Breast epithelium (tissue), 4 donors: ENCODE results near the gene PLXNA3. TPM values are rescaled to one million over a fixed set of nuclear protein-coding genes. Genes with fewer than 3 reads are reported as not detected.

Source experiments
- DNase-seq, 2 donors: peaks; one replicate each; pipeline ENCODE4 v3.0.0-alpha.2; 2019; ENCODE audit warnings: low spot score in 2 of 2
- H3K27ac ChIP-seq, 2 donors: fragments of 200-600 bp; sonication (generic) in 1 of 2; one replicate each; pipeline ENCODE4 v1.5.1; 2016 to 2019; ENCODE audit warnings: mild to moderate bottlenecking in 1 of 2
- H3K27me3 ChIP-seq, 2 donors: fragments of 200-600 bp; sonication (generic) in 1 of 2; one replicate each; pipeline versions ENCODE4 v1.5.1 to v1.6.0; 2017 to 2019; ENCODE audit warnings: control low read depth in 1 of 2, mild to moderate bottlenecking in 1 of 2
- H3K36me3 ChIP-seq: fragments of 200-600 bp; one replicate; pipeline ENCODE4 v1.5.1; 2019
- H3K4me1 ChIP-seq, 2 donors: fragments of 200-600 bp; sonication (generic); one replicate each; pipeline ENCODE4 v1.5.1; 2016 to 2019; ENCODE audit warnings: control low read depth in 1 of 2
- H3K4me3 ChIP-seq, 3 donors: fragments of 200-600 bp; sonication (generic); 1 replicate in 2 of 3; 2 replicates in 1 of 3; pipeline ENCODE4 v1.5.1; 2016 to 2019; ENCODE audit warnings: mild to moderate bottlenecking in 3 of 3, moderate library complexity in 2 of 3
- H3K9me3 ChIP-seq, 2 donors: fragments of 200-600 bp; sonication (generic) in 1 of 2; one replicate each; pipeline ENCODE4 v1.5.1; 2016 to 2019; ENCODE audit warnings: control low read depth in 1 of 2
- POLR2A ChIP-seq: fragments of 450-650 bp; IDR thresholded peaks from one replicate; pipeline ENCODE4 v1.6.1; 2016; ENCODE audit warnings: antibody characterized with exemption, mild to moderate bottlenecking, moderate library complexity
- POLR2AphosphoS5 ChIP-seq, 3 donors: sonication (generic); formaldehyde crosslinking; IDR thresholded peaks; one replicate each; pipeline ENCODE4 v1.6.1; 2017; ENCODE audit warnings: antibody characterized with exemption in 3 of 3
- intact Hi-C: fragments of 100-400 bp; cut with DNase I; formaldehyde crosslinking; loops from one replicate; pipeline ENCODE4 v1.15.1; 2023; ENCODE audit warnings: low total_unique reads
- total RNA-seq, 3 donors: library from RNA; depleted of rRNA; stranded (reverse); fragments of >200 nt; gene quantifications; one replicate each; pipeline ENCODE4 v1.1.0, GENCODE V29; 2016
- TF ChIP-seq, protein P1 (sequence below), 3 donors: fragments of 450-650 bp; IDR thresholded peaks; one replicate each; pipeline ENCODE4 v1.5.1; 2016 to 2017; ENCODE audit warnings: antibody characterized with exemption in 3 of 3, mild to moderate bottlenecking in 3 of 3, moderate library complexity in 3 of 3

The PLXNA3 gene
- total RNA-seq, 3 donors from 2014 or later = 6.1 to 10.8 (median 10.1) TPM

GRCh38 chrX:154462396-154462795, 4.3 kb downstream of the PLXNA3 start:
- no peak for DNase-seq
- intact Hi-C loops = no loop called here

GRCh38 chrX:154463611-154464220, 5.6 kb downstream of the PLXNA3 start:
- Histone ChIP-seq H3K4me3 (no peak overlapping the region), H3K27me3 (peaks cover 0 to 29% of the 10 kb centered on the region in 2 donors), H3K36me3 (no peaks in the 10 kb centered on the region), H3K9me3 (peaks cover 0 to 3% of the 10 kb centered on the region in 2 donors), H3K4me1 (no peaks in the 10 kb centered on the region), H3K27ac (no peak overlapping the region)
- DNase-seq = no peak
- intact Hi-C loops = no loop called here
- TF ChIP-seq, protein P1, sequence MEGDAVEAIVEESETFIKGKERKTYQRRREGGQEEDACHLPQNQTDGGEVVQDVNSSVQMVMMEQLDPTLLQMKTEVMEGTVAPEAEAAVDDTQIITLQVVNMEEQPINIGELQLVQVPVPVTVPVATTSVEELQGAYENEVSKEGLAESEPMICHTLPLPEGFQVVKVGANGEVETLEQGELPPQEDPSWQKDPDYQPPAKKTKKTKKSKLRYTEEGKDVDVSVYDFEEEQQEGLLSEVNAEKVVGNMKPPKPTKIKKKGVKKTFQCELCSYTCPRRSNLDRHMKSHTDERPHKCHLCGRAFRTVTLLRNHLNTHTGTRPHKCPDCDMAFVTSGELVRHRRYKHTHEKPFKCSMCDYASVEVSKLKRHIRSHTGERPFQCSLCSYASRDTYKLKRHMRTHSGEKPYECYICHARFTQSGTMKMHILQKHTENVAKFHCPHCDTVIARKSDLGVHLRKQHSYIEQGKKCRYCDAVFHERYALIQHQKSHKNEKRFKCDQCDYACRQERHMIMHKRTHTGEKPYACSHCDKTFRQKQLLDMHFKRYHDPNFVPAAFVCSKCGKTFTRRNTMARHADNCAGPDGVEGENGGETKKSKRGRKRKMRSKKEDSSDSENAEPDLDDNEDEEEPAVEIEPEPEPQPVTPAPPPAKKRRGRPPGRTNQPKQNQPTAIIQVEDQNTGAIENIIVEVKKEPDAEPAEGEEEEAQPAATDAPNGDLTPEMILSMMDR (IDR thresholded peaks at IDR 0.05) = no peak
- TF ChIP-seq POLR2AphosphoS5 (IDR thresholded peaks at IDR 0.05) = no peak
- TF ChIP-seq POLR2A = no peak

More at GRCh38 chrX:154462396-154462795, 4.3 kb downstream of the PLXNA3 start:
- Histone ChIP-seq H3K4me1 (no peaks in the 10 kb centered on the region), H3K36me3 (no peaks in the 10 kb centered on the region), H3K27ac (no peak overlapping the region), H3K27me3 (peaks cover 0 to 29% of the 10 kb centered on the region in 2 donors), H3K9me3 (peaks cover 0 to 3% of the 10 kb centered on the region in 2 donors), H3K4me3 (no peak overlapping the region)
- no peak for TF ChIP-seq POLR2A
- no peak for TF ChIP-seq POLR2AphosphoS5 (IDR thresholded peaks at IDR 0.05)
- TF ChIP-seq, protein P1 (IDR thresholded peaks at IDR 0.05) = no peak

DNA sequence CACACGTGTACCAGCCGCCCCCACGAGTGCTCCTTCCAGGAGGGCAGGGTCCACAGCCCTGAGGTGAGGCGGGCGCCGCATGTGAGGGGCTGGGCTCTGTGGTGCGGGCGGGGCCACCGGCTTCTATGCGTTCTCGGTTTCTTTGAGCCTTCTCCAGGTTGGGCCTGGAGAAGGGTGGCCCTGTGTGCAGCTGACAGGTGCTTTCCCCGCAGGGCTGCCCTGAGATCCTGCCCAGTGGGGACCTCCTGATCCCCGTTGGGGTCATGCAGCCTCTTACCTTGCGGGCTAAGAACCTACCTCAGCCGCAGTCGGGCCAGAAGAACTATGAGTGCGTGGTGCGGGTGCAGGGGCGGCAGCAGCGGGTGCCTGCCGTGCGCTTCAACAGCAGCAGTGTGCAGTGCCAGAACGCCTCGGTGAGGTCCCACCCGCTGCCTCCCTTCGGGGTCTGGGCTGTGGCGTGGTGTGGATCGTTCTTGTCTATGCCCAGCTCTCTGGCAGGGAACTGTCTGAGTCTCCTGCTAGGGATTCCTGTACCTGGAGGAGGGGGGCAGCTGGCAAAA, 6.8 kb downstream of the PLXNA3 start:
- H3K36me3 ChIP-seq = no peaks in the 10 kb centered on the region
- intact Hi-C loops = no loop called here
- TF ChIP-seq POLR2A (no peak), POLR2AphosphoS5 (IDR thresholded peaks at IDR 0.05) (no peak)
- TF ChIP-seq, protein P1 (IDR thresholded peaks at IDR 0.05) = no peak

DNA sequence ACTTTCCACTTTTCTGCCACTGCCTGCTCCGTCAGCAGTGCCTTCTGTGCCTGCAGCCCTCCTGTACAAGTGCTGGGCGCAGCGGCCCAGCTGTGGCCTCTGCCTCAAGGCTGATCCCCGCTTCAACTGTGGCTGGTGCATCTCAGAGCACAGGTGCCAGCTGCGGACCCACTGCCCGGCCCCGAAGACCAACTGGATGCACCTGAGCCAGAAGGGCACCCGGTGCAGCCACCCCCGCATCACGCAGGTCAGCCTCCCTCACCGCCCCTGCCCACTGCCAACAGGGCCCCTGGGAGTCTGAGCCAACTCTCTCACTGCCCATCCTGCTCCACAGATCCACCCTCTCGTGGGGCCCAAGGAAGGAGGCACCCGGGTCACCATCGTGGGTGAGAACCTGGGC, 7.5 kb downstream of the PLXNA3 start:
- intact Hi-C loops = no loop called here
- no peak overlapping the region for H3K4me3 ChIP-seq
- DNase-seq = no peak
- H3K4me1 ChIP-seq = no peaks in the 10 kb centered on the region
- H3K27me3 ChIP-seq = peaks cover 0 to 29% of the 10 kb centered on the region in 2 donors
- peaks cover 0 to 3% of the 10 kb centered on the region in 2 donors for H3K9me3 ChIP-seq
- TF ChIP-seq, protein P1 (IDR thresholded peaks at IDR 0.05) = no peak
- TF ChIP-seq POLR2A = no peak
- TF ChIP-seq POLR2AphosphoS5 (IDR thresholded peaks at IDR 0.05) = no peak
- no peaks in the 10 kb centered on the region for H3K36me3 ChIP-seq
- no peak overlapping the region for H3K27ac ChIP-seq

More for the DNA sequence above, 6.8 kb downstream of the PLXNA3 start:
- no peaks in the 10 kb centered on the region for H3K4me1 ChIP-seq
- DNase-seq = no peak
- H3K27ac ChIP-seq = no peak overlapping the region
- H3K9me3 ChIP-seq = peaks cover 0 to 3% of the 10 kb centered on the region in 2 donors
- H3K4me3 ChIP-seq = no peak overlapping the region
- peaks cover 0 to 29% of the 10 kb centered on the region in 2 donors for H3K27me3 ChIP-seq

DNA sequence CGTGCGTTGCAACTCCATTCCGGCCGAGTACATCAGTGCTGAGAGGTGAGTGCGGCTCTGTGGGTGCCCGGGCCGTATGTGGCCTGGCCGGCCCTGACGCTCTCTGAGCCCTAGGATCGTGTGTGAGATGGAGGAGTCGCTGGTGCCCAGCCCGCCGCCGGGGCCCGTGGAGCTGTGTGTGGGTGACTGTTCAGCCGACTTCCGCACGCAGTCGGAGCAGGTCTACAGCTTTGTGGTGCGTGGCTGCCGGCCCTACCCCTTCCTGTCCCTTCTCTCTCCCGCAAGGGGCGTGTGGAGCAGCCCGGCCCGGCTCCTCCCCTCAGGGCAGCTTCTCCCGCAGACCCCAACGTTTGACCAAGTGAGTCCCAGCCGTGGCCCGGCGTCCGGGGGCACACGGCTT, 8.0 kb downstream of the PLXNA3 start:
- DNase-seq = no peak
- intact Hi-C loops = no loop called here
- Histone ChIP-seq H3K27ac (no peak overlapping the region), H3K4me1 (no peaks in the 10 kb centered on the region), H3K4me3 (no peak overlapping the region), H3K27me3 (peaks cover 0 to 29% of the 10 kb centered on the region in 2 donors), H3K36me3 (no peaks in the 10 kb centered on the region), H3K9me3 (peaks cover 0 to 3% of the 10 kb centered on the region in 2 donors)
- TF ChIP-seq POLR2AphosphoS5 (IDR thresholded peaks at IDR 0.05) (no peak), POLR2A (no peak)
- TF ChIP-seq, protein P1 (IDR thresholded peaks at IDR 0.05) = no peak
